Activated CD8-positive, alpha-beta memory T cell treated with anti-CD3 and anti-CD28 coated beads, Interleukin-2, amount 50 U/mL, for 4 hours (primary cell): ENCODE results near the gene PDGFRB.
"Not testable (repeated sequence)": the region's sequence is repeated elsewhere in the genome, so short reads cannot be mapped to it uniquely, and the experiment has no call there.

Experiments
- DNase-seq: peaks from one replicate; pipeline ENCODE4 v3.0.0-alpha.2; 2020

The PDGFRB gene

GRCh38 chr5:150112201-150113046 is 43.2 kb downstream of the PDGFRB start:
- no peak for DNase-seq

DNA sequence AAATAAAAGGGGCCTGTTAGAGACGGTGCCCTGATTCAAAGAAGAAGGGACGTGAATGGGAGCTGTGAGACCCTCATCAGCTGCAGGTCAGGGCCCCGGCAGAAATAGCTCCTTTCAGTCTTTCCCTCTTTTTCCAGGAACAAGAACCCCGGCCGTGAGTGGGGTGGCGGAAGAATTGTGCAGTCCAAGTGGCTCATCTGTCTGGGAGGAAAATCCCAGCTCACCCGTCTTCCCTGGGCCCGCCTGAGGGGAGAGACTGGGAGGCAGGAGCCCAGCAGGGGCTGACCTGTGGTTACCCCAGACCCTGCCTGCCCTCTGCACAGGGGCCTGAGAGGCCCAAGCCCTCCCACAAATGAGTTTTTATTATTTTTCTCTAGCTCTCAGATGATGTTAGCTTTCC is 44.5 kb downstream of the PDGFRB start:
- DNase-seq, result no peak

- no peak for DNase-seq
Measured at GRCh38 chr5:150109921-150110320, 45.7 kb downstream of the PDGFRB start.

GRCh38 chr5:150108711-150109514 is 46.7 kb downstream of the PDGFRB start:
- DNase-seq, result no peak

DNA sequence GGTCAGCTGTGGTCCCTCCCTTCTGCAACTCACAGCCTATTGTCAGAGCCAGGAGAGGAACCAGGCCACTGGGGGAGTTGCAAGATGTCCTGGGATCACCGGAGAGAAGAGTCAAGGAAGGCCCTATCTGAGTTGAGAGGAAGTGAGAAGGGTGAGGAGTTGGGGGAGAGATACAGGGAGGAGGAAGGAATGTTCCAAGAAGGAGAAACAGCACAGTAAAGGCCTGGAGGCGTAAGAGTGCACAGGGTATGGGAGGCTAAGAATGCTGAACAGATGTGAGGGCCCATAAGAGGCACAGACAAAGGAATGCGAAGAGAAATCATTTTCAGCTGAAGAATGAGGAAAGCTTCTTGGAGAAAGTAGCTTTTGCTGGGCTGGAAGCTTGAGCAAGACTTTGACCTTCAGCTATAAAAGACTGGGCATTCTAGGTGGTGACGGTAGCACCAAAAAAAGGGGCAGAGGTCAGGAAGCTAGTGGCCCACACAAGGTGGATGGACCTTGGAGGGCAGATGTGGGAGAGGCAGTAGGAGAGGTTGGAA is 47.7 kb downstream of the PDGFRB start:
- DNase-seq, result no peak

GRCh38 chr5:150106674-150107426 is 48.8 kb downstream of the PDGFRB start:
- DNase-seq, result no peak

DNA sequence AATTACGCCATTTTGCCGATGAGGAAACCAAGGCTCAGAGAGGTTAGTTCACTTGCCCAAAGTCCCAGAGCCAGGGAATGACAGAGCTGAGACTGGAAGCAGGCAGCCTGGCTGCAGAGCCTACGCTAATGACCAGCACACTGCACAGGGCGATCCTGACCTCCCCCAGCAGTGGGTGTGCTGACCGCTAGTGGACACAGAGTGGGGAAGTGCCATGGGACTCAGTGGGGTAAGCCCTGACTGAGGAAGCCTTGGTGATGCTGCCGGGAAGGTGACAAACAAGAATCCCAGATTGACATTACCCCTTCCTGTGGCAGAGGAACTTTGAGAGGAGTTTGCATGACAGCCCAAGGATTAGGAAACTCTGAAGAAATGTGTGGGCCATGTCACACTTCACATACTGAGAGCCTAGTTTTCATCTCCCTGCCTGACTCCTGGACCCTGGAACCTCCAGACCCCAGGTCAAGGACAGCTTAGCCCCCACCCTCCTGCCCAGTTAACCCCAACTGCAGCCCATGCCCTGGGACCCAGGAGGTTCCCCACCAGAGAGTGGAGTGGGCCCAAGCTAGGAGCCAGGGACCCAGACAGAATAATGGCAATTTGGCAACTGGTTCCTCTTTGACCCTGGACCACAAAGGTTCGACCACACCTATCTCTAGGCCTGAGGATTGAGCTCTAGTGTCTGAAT is 49.6 kb downstream of the PDGFRB start:
- no peak for DNase-seq

DNA sequence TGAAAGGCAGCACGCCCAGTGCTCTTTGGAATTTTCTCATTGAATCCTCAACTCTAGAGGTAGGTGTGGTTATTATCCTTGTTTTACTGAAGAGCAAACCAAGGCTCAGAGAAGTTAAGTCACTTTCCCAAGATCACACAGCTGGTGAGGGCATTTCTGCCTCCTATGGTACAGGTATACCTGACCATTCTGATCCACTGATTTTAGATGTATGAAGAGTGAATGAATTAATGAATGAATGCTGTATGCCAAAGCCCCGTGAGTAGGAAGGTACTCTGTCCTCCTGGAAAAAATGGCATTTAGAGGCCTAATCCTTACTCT is 51.1 kb downstream of the PDGFRB start:
- DNase-seq, result no peak

DNA sequence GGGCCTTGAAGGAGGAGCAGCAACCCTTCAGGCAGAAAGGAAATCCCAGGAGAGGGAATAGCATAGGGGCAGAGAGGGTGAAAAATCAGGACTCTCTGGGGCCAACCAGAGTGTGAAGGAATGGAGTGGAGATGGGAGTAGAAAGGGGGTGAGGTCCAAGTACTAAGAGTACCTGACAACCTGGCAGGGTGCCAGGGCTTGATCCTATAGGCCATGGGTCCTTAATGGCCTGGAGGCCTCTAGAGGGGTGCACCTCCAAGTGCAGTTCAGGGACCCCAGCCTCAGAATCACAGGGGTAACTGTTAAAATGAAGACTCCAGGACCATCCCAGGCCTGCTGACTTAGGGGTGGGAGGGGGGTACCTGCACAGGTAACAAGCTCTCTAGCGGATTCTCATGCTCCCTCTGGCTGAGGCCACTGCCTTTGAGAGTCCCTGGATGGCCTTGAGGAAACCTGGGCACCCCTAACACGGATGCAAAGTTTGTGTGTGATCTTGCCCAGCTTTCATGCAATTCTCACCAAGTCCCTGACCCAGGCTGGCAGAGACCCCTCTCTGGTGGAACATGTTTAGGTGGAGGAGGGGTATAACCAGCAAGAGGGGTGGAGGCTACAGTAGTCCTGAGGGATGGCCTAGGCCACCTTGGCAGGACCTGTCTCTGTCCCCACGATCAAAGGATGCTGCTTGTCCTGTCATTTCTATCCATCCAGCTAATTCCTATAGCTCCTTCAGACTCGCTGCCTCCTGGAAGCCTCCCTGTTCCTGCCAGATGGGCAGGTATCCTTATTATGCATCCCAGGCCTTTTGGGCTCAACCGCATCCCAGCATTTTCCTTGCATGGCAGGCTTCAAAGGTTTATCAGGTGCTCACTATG is 51.7 kb downstream of the PDGFRB start:
- no peak for DNase-seq

DNA sequence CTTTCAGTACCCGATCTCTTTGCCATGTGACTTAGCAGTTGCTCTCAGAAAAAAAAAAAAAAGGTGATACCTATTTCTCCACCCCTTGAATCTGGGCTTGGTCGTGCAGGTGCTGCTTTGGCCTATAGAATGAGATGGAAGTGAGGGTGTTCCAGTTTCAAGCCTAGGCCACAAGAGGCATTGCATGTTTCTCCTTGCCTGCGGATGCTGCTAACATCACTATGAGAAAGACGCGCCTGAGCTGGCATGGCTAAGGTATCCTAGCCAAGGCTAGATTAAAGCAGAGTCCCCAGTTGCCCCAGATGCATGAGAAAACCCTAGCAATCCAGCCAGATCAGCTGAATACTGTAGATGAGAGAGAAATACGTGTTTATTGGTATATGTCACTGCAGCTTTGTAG is 54.6 kb downstream of the PDGFRB start:
- no peak for DNase-seq

GRCh38 chr5:150097152-150097551 is 58.5 kb downstream of the PDGFRB start:
- no peak for DNase-seq

GRCh38 chr5:150092159-150092787 is 63.4 kb downstream of the PDGFRB start:
- no peak for DNase-seq

DNA sequence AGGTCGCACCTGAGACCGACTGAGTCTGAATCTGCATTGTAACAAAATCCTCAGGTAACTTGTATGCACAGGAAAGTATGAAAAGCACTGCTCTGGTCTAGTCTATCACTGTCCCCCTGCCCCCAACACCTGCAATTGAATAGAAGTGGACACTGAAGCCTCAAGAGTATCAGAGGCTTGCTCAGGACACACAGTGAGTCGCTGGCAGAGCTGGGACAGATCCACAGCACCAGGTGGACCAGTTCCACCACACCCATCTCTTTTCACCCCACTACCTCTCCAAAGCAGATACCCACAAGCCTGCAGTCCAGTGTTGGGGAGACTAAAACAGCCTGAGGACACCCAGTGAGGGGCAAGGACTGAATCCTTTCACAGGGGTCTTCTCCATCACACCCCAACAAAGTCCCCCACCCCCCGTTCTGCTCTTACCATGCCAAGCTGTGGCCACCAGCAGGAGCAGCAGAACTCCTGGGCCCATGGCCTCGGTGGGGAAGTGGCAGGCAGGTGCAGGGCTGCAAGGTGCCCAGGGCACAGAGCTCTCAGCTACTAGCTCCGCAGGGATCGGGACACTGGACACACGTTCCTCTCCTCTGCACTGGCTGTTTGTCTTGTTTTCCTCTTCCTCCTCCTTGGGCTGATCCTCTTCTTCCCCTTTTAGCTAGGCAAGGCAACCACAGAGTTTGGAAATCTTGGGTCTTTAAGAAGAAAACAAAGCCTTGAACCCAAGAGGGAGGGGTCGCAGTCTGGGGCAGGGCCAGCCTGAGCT is 69.5 kb downstream of the PDGFRB start, which contains the start of gene CSF1R:
Gene CSF1R, minus strand, starts transcription at position 605 of the 766 bp plus-strand sequence. Its CDS starts 127 bp downstream, at position 478.
- no peak for DNase-seq

DNA sequence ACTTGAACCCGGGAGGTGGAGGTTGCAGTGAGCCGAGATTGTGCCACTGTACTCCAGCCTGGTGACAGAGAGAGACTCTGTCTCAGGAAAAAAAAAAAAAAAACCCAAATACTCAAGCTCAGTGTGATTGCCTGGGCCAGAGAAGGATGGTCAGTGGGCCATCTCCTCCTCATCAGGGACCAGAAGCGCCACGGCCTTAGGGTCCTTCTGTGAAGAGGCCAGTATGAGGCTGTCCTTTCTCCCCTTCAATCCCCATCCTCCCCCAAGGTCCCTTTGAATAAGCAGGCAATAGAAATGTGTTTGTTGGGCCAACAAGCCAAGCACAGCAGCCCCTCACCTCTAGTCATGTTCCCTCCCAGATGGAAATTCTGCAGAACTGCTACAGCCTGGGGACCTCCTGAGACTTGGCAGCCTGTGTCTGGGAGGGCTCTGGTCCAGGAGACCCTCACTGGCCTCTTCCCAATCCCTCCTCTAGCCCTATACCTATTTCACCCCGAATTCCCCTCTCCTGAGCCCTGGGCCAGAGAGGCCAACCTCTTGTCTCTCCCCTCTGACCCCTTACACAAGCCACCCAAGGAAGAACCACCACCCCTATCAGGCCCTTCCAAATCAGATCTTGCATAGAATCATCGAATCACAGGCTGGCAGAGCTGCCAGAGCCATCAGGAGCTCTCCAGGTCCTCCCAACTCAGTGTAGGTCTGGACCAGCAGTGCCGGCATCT is 70.3 kb downstream of the PDGFRB start:
- no peak for DNase-seq

DNA sequence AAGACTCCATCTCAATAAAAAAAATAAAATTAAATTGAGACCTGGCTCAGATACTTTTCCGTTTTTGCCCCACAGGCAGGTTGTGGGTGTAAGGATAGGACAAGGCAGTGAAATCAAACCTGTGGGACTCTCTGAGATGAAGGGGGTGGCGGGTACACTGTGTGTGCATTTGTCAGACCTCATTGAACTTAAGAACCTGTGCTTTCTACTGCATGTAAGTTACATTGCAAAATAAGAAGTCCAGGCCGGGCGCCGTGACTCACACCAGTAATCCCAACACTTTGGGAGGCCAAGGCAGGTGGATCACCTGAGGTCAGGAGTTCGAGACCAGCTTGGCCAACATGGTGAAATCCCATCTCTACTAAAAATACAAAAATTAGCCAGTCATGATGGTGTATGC is 70.9 kb downstream of the PDGFRB start:
- not testable (repeated sequence) for DNase-seq

DNA sequence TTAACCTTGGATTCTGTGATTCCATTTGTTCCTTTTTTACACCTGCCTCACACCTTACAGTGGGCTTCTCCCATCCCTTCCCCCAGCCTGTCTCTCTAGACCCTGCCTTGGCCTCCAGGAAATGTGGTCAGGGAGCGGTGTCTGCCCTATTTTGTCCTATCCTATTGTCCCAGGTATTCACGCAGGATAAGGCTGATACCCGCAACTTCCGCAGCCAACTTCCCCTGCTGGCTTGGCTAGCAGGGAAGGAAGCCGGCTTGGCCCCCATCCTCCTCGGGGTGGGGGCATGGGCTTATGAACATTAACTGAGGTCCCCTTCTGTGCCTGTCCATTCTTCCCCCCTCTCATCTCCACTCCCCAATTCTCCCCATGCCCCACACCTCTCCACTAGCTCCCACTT is 72.8 kb downstream of the PDGFRB start:
- DNase-seq, result no peak

- DNase-seq, result no peak
Measured at GRCh38 chr5:150082374-150082773, 73.3 kb downstream of the PDGFRB start.

DNA sequence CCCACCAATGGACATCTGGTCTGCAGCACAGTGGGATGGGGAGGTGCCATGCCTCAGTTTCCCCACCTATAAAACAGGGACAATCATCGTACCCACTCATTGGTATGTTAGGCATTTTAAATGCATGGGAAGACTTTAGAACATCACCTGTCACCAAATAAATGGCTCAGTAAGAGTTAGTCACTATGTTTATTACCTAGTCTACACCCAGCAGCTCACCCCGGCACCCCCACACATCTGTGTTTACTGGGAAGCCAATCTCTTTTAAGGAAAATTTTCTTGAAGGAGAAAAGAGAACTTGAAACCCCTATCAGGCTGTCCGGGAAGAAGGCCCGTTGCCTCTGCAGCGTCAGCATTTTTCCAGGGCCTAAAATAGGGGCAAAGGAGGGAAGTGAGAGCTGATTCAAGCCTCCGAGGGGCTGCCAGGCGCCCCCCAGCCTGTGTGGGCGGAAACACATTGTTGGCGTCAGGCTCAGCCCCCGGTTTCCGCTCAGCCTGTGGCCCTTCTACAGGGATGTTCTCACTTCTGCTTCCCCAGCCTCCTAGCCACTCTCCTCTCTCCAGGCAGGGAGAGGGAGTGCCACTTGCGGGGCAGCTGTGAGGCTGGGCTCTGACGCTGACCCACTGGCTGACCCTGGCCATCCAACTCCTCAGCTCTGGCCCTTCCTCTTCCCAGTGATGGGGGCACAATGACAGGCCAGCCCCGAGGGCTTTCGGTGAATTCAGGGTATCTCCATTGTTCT is 73.9 kb downstream of the PDGFRB start:
- no peak for DNase-seq
